MCF 10A (cell line): ENCODE results near the gene AUTS2. TPM values are rescaled to one million over a fixed set of nuclear protein-coding genes. Genes with fewer than 3 reads are reported as not detected.

Source experiments
- BruUV-seq: library from RNA; stranded (reverse); fragments of 400-500 nt; replicated peaks from 2 replicates; lab custom pipeline; 2021; lab: Mats Ljungman, UMichigan
- CTCF ChIA-PET: fragments of 300-600 bp; sonication (Branson Sonifier 250); formaldehyde crosslinking; extraction: SDS; loops from one replicate; lab custom pipeline; 2021; ENCODE audit warnings: antibody characterized with exemption, inconsistent platforms; lab: Yijun Ruan, JAX
- POLR2A ChIA-PET: fragments of 300-600, 350-650 bp; sonication (Branson Sonifier 250); formaldehyde crosslinking; extraction: SDS; loops from one replicate; lab custom pipeline; 2020; ENCODE audit warnings: antibody characterized with exemption, inconsistent platforms; lab: Yijun Ruan, JAX
- DNase-seq: peaks from one replicate; pipeline ENCODE4 v3.0.0-alpha.2; 2018; ENCODE audit not compliant: unreplicated experiment
- H3K27ac Mint-ChIP-seq: one replicate; pipeline ENCODE4 v1.8.0; 2022; ENCODE audit warnings: mild to moderate bottlenecking, low read depth, mixed read lengths; ENCODE audit not compliant: unreplicated experiment
- H3K27me3 Mint-ChIP-seq: one replicate; pipeline ENCODE4 v1.8.0; 2022; ENCODE audit warnings: mixed read lengths; ENCODE audit not compliant: insufficient read depth, unreplicated experiment
- H3K36me3 Mint-ChIP-seq: one replicate; pipeline ENCODE4 v1.8.0; 2022; ENCODE audit warnings: mild to moderate bottlenecking, moderate library complexity, mixed read lengths; ENCODE audit not compliant: insufficient read depth, unreplicated experiment
- H3K4me1 Mint-ChIP-seq: one replicate; pipeline ENCODE4 v1.8.0; 2022; ENCODE audit warnings: mixed read lengths; ENCODE audit not compliant: insufficient read depth, unreplicated experiment
- H3K4me3 Mint-ChIP-seq: one replicate; pipeline ENCODE4 v1.8.0; 2022; ENCODE audit warnings: mild to moderate bottlenecking, moderate library complexity, mixed read lengths; ENCODE audit not compliant: unreplicated experiment
- H3K9me3 Mint-ChIP-seq: one replicate; pipeline ENCODE4 v1.8.0; 2022; ENCODE audit warnings: mixed read lengths; ENCODE audit not compliant: unreplicated experiment
- CTCF ChIP-seq: fragments of 200-600 bp; IDR thresholded peaks from one replicate; pipeline ENCODE4 v1.8.0; 2022; ENCODE audit warnings: antibody characterized with exemption, mild to moderate bottlenecking; ENCODE audit not compliant: unreplicated experiment
- intact Hi-C: fragments of 100-400 bp; cut with micrococcal nuclease; formaldehyde crosslinking; loops from 2 replicates; pipeline ENCODE4 v1.14.1; 2022
- total RNA-seq: library from RNA; stranded (reverse); gene quantifications from 2 replicates; pipeline ENCODE4 v1.2.3, GENCODE V29; 2022

AUTS2 gene
- total RNA-seq, 1 experiment from 2014 or later = 1.3 TPM

DNA sequence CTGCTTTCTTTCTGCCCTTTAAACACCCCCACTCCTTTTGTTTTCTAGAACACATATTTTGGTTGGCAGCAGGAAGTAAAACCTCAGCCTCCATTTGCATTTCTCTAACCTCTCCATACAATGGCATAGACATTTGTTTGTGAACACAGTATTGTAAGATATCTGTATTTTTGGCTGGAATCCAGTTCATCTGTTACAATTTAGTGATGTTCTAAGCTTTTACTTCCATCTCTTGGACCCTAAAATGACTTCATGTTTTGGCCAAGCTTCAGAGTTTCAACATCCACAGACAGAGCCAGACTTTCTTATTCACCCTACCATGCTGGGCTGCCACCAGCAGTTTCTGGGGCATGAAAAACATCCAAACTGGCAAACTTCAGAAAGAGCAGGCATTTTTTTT is 21.1 kb upstream of the AUTS2 start:
- no peak overlapping the region for H3K27ac Mint-ChIP-seq
- ChIA-PET POLR2A (no interaction called here), CTCF (interaction anchor here (0.7 kb wide), 1 partner anchor 425 kb away, joined by 3 read pairs; no protein-coding TSS in a partner anchor)
- peaks cover 8% of the 10 kb centered on the region for H3K9me3 Mint-ChIP-seq
- DNase-seq = no peak
- H3K4me1 Mint-ChIP-seq = no peaks in the 10 kb centered on the region
- no peak for TF ChIP-seq CTCF
- intact Hi-C loops = no loop called here
- no peak overlapping the region for H3K4me3 Mint-ChIP-seq
- BruUV-seq = no TSS peak
- H3K27me3 Mint-ChIP-seq = no peaks in the 10 kb centered on the region
- H3K36me3 Mint-ChIP-seq = no peaks in the 10 kb centered on the region

DNA sequence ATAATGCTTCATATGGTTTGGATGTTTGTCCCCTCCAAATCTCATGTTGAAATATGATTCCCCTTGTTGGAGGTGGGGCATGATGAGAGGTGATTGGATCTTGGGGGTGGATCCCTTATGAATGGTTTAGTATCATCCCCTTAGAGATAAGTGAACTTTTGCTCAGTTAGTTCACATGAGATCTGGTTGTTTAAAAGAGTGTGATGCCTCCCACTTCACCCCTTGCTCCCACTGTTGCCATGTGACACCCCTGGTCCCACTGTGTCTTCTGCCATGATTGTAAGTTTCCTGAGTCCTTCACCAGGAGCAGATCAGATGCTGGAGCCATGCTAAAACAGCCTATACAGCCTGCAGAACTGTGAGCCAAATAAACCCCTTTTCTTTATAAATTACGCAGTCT is 13.1 kb upstream of the AUTS2 start:
- H3K27ac Mint-ChIP-seq = no peak overlapping the region
- no peak for TF ChIP-seq CTCF
- POLR2A ChIA-PET = no interaction called here
- no peaks in the 10 kb centered on the region for H3K4me1 Mint-ChIP-seq
- H3K36me3 Mint-ChIP-seq = no peaks in the 10 kb centered on the region
- H3K27me3 Mint-ChIP-seq = no peaks in the 10 kb centered on the region
- DNase-seq = no peak
- intact Hi-C loops = no loop called here
- BruUV-seq = no TSS peak
- no peak overlapping the region for H3K4me3 Mint-ChIP-seq
- CTCF ChIA-PET = no interaction called here
- peaks cover 30% of the 10 kb centered on the region for H3K9me3 Mint-ChIP-seq

- H3K9me3 Mint-ChIP-seq = peaks cover 35% of the 10 kb centered on the region
- no TSS peak for BruUV-seq
- H3K27ac Mint-ChIP-seq = no peak overlapping the region
- TF ChIP-seq CTCF = no peak
- no peaks in the 10 kb centered on the region for H3K27me3 Mint-ChIP-seq
- DNase-seq = no peak
- H3K4me1 Mint-ChIP-seq = no peaks in the 10 kb centered on the region
- ChIA-PET POLR2A (no interaction called here), CTCF (no interaction called here)
- intact Hi-C loops = no loop called here
- H3K4me3 Mint-ChIP-seq = no peak overlapping the region
- H3K36me3 Mint-ChIP-seq = no peaks in the 10 kb centered on the region
Measured at GRCh38 chr7:69586321-69586720, 12.0 kb upstream of the AUTS2 start.

- H3K27me3 Mint-ChIP-seq = no peaks in the 10 kb centered on the region
- DNase-seq = no peak
- POLR2A ChIA-PET = no interaction called here
- intact Hi-C loops = no loop called here
- peaks cover 37% of the 10 kb centered on the region for H3K9me3 Mint-ChIP-seq
- no peak overlapping the region for H3K27ac Mint-ChIP-seq
- no peak for TF ChIP-seq CTCF
- no peaks in the 10 kb centered on the region for H3K4me1 Mint-ChIP-seq
- H3K36me3 Mint-ChIP-seq = no peaks in the 10 kb centered on the region
- no TSS peak for BruUV-seq
- H3K4me3 Mint-ChIP-seq = no peak overlapping the region
- CTCF ChIA-PET = interaction anchor here (0.6 kb wide), 1 partner anchor 11 kb away, joined by 4 read pairs; no protein-coding TSS in a partner anchor
Measured at GRCh38 chr7:69588773-69589172, 9.5 kb upstream of the AUTS2 start.
